Measurements from ENCODE around the gene ATXN3. TPM values are rescaled to one million over a fixed set of nuclear protein-coding genes. Genes with fewer than 3 reads are reported as not detected.
A peak's percentile ranks its signal among the peaks of the same experiment; 100 is the strongest.
"Not testable (repeated sequence)": the region's sequence is repeated elsewhere in the genome, so short reads cannot be mapped to it uniquely, and the experiment has no call there.

ATXN3 gene
- total RNA-seq, 1 donor from 2014 or later, result 34.2 TPM

DNA sequence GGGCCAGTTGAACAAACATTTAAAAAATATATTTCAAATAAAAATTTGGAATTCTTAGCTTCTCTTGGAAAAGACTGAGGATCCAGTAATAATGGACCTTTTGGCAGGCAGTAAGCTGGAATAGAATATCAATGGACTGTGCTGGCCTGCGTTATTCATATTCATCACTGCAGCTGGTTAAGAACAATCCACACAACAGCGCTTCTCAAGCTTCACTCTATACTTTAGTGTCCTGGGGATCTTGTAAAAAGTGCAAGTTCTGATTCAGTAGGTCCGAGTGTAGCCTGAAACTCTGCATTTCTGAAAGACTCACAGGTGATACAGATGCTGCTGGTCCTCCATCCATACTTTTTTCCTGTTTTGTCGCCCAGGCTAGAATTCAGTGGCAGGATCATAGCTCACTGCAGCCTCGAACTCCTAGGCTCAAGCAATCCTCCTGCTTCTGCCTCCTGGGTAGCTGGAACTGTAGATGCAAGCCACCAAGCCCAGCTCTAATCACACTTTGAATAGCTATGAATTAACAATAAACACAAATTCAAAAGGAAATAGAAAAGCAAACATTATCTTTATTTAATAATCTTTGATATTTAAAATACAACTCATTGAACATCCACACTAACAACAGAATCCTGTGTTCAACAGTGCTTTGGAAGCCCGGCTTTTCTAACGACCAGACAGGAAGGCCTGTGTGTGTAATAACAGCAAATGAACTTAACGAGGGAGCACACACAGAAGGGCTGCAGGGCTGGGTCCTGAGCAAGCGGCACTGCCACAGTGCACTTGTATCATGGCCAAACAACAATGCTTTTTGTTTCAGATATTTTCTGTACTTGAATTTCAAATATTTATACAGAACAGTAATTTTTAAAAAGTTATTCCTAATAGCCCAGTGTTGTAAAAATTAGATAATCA, 48.1 kb downstream of the ATXN3 start:
- Histone ChIP-seq H3K27me3 (ENCODE audit: control insufficient read depth, insufficient read depth, low read length) (no peaks in the 10 kb centered on the region), H3K36me3 (ENCODE audit: control insufficient read depth, insufficient read depth, low read length) (no peaks in the 10 kb centered on the region), H3K4me3 (ENCODE audit: low read depth, low read length) (no peak overlapping the region)
- TF ChIP-seq, protein P1, sequence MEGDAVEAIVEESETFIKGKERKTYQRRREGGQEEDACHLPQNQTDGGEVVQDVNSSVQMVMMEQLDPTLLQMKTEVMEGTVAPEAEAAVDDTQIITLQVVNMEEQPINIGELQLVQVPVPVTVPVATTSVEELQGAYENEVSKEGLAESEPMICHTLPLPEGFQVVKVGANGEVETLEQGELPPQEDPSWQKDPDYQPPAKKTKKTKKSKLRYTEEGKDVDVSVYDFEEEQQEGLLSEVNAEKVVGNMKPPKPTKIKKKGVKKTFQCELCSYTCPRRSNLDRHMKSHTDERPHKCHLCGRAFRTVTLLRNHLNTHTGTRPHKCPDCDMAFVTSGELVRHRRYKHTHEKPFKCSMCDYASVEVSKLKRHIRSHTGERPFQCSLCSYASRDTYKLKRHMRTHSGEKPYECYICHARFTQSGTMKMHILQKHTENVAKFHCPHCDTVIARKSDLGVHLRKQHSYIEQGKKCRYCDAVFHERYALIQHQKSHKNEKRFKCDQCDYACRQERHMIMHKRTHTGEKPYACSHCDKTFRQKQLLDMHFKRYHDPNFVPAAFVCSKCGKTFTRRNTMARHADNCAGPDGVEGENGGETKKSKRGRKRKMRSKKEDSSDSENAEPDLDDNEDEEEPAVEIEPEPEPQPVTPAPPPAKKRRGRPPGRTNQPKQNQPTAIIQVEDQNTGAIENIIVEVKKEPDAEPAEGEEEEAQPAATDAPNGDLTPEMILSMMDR (IDR thresholded peaks at IDR 0.05; ENCODE audit: insufficient read depth, low read length, severe bottlenecking), result no peak
- FAIRE-seq (no peak), DNase-seq (ENCODE audit: low read depth) (no peak)

DNA sequence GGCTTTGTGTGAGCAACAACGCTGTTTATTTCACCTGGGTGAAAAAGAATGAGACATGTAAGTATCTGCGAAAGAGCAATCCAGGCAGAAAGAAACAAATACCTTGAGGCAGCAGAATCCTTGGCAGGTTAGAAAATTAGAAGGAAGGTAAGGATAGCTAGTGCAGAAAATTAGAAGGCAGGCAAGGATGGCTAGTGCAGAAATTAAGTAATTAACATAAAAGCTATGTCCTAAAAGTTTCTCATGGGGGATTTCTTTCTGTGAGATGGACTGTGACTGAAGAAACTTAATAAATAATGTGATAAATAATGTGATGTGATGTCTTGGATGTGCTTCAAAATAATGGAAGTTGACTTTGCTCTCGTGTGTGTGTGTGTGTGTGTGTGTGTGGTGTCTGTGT, 56.6 kb downstream of the ATXN3 start:
- Histone ChIP-seq H3K36me3 (ENCODE audit: control insufficient read depth, insufficient read depth, low read length) (no peaks in the 10 kb centered on the region), H3K27me3 (ENCODE audit: control insufficient read depth, insufficient read depth, low read length) (no peaks in the 10 kb centered on the region), H3K4me3 (ENCODE audit: low read depth, low read length) (no peak overlapping the region)
- TF ChIP-seq, protein P1 (IDR thresholded peaks at IDR 0.05; ENCODE audit: insufficient read depth, low read length, severe bottlenecking), result no peak
- no peak for DNase-seq (ENCODE audit: low read depth)
- no peak for FAIRE-seq

DNA sequence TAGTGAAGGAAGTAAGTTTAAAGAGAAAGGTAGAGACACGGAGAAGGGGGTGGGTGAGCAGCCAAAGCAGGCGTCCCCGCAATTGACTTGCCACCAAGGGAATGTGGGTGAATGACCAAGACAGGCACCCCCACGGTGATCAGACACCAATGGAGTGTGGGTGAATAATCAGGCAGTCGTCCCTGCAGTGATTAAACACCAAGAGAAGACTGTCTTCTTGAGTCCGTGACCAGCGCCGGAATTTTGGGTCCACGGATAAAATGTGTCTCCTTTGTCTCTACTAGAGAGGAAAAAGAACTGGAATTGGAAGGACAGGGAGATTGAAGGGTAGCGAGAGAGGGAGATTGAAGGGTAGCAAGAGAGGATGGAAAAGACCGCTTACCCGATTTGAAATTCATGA, 57.2 kb downstream of the ATXN3 start:
- not testable (repeated sequence) for DNase-seq (ENCODE audit: low read depth); FAIRE-seq; H3K36me3 ChIP-seq (ENCODE audit: control insufficient read depth, insufficient read depth, low read length); H3K27me3 ChIP-seq (ENCODE audit: control insufficient read depth, insufficient read depth, low read length); H3K4me3 ChIP-seq (ENCODE audit: low read depth, low read length)

DNA sequence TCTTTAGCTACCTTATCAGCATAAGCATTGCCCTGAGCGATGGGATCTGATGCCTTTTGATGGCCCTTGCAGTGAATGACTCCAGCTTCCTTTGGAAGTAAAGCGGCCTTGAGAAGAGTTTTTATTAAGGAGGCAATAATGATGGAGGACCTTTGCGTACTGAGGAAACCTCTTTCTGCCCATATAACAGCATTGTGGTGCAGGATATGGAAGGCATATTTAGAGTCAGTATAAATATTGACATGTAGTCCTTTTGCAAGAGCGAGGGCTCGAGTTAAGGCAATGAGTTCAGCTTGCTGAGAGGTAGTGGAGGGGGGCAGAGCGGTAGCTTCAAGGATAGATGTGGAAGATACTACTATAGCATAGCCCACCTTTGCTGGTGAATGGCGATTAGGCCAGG, 60.5 kb downstream of the ATXN3 start:
- DNase-seq (ENCODE audit: low read depth); H3K27me3 ChIP-seq (ENCODE audit: control insufficient read depth, insufficient read depth, low read length); FAIRE-seq; H3K4me3 ChIP-seq (ENCODE audit: low read depth, low read length); H3K36me3 ChIP-seq (ENCODE audit: control insufficient read depth, insufficient read depth, low read length): not testable (repeated sequence)

DNA sequence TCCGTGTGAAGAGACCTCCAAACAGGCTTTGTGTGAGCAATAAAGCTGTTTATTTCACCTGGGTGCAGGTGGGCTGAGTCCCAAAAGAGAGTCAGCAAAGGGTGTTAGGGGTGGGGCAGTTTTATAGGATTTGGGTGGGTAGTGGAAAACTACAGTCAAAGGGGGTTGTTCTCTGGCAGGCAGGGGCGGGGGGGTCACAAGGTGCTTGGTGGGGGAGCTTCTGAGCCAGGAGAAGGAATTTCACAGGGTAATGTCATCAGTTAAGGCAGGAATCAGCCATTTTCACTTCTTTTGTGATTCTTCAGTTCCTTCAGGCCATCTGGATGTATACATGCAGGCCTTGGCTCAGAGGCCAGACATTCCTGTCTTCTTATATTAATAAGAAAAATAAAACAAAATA, 64.6 kb downstream of the ATXN3 start:
- not testable (repeated sequence) for DNase-seq (ENCODE audit: low read depth); H3K27me3 ChIP-seq (ENCODE audit: control insufficient read depth, insufficient read depth, low read length); H3K4me3 ChIP-seq (ENCODE audit: low read depth, low read length); FAIRE-seq; H3K36me3 ChIP-seq (ENCODE audit: control insufficient read depth, insufficient read depth, low read length)

DNA sequence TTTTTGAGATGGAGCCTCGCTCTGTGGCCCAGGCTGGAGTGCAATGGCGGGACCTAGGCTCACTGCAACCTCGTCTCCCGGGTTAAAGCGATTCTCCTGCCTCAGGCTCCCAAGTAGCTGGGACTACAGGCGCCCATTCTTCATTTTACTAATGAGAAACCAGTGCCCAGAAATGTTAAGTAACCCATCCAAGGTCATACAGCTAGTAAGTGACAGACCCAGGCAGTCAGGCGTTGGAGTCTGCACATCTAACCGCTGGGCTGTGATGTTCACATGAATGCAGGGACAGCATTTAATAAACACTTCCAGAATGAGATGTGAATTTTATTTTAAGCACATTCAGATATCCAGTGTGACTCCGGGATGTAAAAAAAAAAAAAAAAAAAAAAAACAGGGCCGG, 65.2 kb downstream of the ATXN3 start:
- no peak for FAIRE-seq
- Histone ChIP-seq H3K36me3 (ENCODE audit: control insufficient read depth, insufficient read depth, low read length) (peaks cover 1% of the 10 kb centered on the region), H3K27me3 (ENCODE audit: control insufficient read depth, insufficient read depth, low read length) (no peaks in the 10 kb centered on the region), H3K4me3 (ENCODE audit: low read depth, low read length) (no peak overlapping the region)
- no peak for DNase-seq (ENCODE audit: low read depth)
- TF ChIP-seq, protein P1 (IDR thresholded peaks at IDR 0.05; ENCODE audit: insufficient read depth, low read length, severe bottlenecking), result no peak

DNA sequence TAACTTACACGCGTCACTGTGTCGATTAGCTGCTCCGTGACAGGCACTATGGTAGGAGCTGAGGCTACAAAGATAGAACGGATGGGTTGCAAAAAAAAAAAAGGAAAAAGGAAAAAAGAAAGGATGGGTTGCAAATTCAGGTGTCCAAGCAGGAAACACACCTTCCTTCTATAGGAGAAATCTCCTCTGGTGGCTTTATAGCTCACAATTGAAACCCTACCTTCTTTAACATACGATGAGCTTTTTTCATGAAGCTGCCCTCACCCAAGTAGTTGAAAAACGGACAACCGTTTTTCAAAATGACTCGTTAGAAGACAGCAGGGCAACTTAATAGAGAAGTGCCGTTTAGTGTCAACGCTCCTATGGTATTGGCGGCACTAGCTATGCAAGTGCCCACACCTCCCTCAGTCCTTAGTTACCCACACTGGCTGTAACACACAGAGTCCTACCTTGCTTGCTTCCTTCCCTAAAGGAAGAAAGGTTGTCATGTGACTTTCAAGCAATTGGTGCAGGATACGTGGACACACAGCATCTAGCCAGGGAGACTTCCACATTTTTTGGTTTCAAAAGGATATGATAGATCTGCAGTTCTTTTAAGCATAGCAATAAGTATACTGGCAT, 65.8 kb downstream of the ATXN3 start:
- Histone ChIP-seq H3K27me3 (ENCODE audit: control insufficient read depth, insufficient read depth, low read length) (no peaks in the 10 kb centered on the region), H3K4me3 (ENCODE audit: low read depth, low read length) (peak overlapping the region; percentile 90), H3K36me3 (ENCODE audit: control insufficient read depth, insufficient read depth, low read length) (peaks cover 1% of the 10 kb centered on the region)
- peak; percentile 63 for DNase-seq (ENCODE audit: low read depth)
- no peak for FAIRE-seq
- TF ChIP-seq, protein P1 (IDR thresholded peaks at IDR 0.05; ENCODE audit: insufficient read depth, low read length, severe bottlenecking), result no peak
